ENCODE measurements around the gene SLC25A21. TPM values are rescaled to one million over a fixed set of nuclear protein-coding genes. Genes with fewer than 3 reads are reported as not detected.

Gene SLC25A21
- total RNA-seq, 1 donor from 2014 or later, result 0.91 TPM

GRCh38 chr14:36940476-36940875, 231.9 kb downstream of the SLC25A21 start:
- no peak for TF ChIP-seq CTCF (IDR thresholded peaks at IDR 0.05; ENCODE audit: partially characterized antibody, unreplicated experiment)
- Mint-ChIP-seq H3K4me3 (ENCODE audit: unreplicated experiment) (no peak overlapping the region), H3K36me3 (ENCODE audit: unreplicated experiment) (no peaks in the 10 kb centered on the region), H3K27me3 (ENCODE audit: unreplicated experiment) (peaks cover 3% of the 10 kb centered on the region), H3K9me3 (ENCODE audit: unreplicated experiment) (no peaks in the 10 kb centered on the region), H3K27ac (ENCODE audit: unreplicated experiment) (no peak overlapping the region), H3K4me1 (ENCODE audit: low read depth, unreplicated experiment) (peaks cover 10% of the 10 kb centered on the region)
- no peak for DNase-seq

GRCh38 chr14:36939265-36939664, 233.1 kb downstream of the SLC25A21 start:
- H3K36me3 Mint-ChIP-seq (ENCODE audit: unreplicated experiment), result no peaks in the 10 kb centered on the region
- TF ChIP-seq CTCF (IDR thresholded peaks at IDR 0.05; ENCODE audit: partially characterized antibody, unreplicated experiment), result no peak
- H3K4me3 Mint-ChIP-seq (ENCODE audit: unreplicated experiment), result no peak overlapping the region
- H3K4me1 Mint-ChIP-seq (ENCODE audit: low read depth, unreplicated experiment), result peaks cover 6% of the 10 kb centered on the region
- DNase-seq, result no peak
- no peak overlapping the region for H3K27ac Mint-ChIP-seq (ENCODE audit: unreplicated experiment)
- peaks cover 3% of the 10 kb centered on the region for H3K27me3 Mint-ChIP-seq (ENCODE audit: unreplicated experiment)
- H3K9me3 Mint-ChIP-seq (ENCODE audit: unreplicated experiment), result no peaks in the 10 kb centered on the region

GRCh38 chr14:36938678-36939077, 233.7 kb downstream of the SLC25A21 start:
- TF ChIP-seq CTCF (IDR thresholded peaks at IDR 0.05; ENCODE audit: partially characterized antibody, unreplicated experiment), result no peak
- no peak for DNase-seq
- Mint-ChIP-seq H3K36me3 (ENCODE audit: unreplicated experiment) (no peaks in the 10 kb centered on the region), H3K4me3 (ENCODE audit: unreplicated experiment) (no peak overlapping the region), H3K4me1 (ENCODE audit: low read depth, unreplicated experiment) (peaks cover 2% of the 10 kb centered on the region), H3K27me3 (ENCODE audit: unreplicated experiment) (peaks cover 3% of the 10 kb centered on the region), H3K9me3 (ENCODE audit: unreplicated experiment) (no peaks in the 10 kb centered on the region), H3K27ac (ENCODE audit: unreplicated experiment) (no peak overlapping the region)

- peaks cover 2% of the 10 kb centered on the region for H3K4me1 Mint-ChIP-seq (ENCODE audit: low read depth, unreplicated experiment)
- no peak for DNase-seq
- no peaks in the 10 kb centered on the region for H3K9me3 Mint-ChIP-seq (ENCODE audit: unreplicated experiment)
- no peak for TF ChIP-seq CTCF (IDR thresholded peaks at IDR 0.05; ENCODE audit: partially characterized antibody, unreplicated experiment)
- no peak overlapping the region for H3K27ac Mint-ChIP-seq (ENCODE audit: unreplicated experiment)
- H3K36me3 Mint-ChIP-seq (ENCODE audit: unreplicated experiment), result no peaks in the 10 kb centered on the region
- no peaks in the 10 kb centered on the region for H3K27me3 Mint-ChIP-seq (ENCODE audit: unreplicated experiment)
- H3K4me3 Mint-ChIP-seq (ENCODE audit: unreplicated experiment), result no peak overlapping the region
Measured at GRCh38 chr14:36935976-36936678, 236.3 kb downstream of the SLC25A21 start.

GRCh38 chr14:36934304-36934703, 238.1 kb downstream of the SLC25A21 start:
- Mint-ChIP-seq H3K9me3 (ENCODE audit: unreplicated experiment) (no peaks in the 10 kb centered on the region), H3K27ac (ENCODE audit: unreplicated experiment) (no peak overlapping the region), H3K4me3 (ENCODE audit: unreplicated experiment) (no peak overlapping the region), H3K27me3 (ENCODE audit: unreplicated experiment) (no peaks in the 10 kb centered on the region), H3K36me3 (ENCODE audit: unreplicated experiment) (no peaks in the 10 kb centered on the region), H3K4me1 (ENCODE audit: low read depth, unreplicated experiment) (peaks cover 2% of the 10 kb centered on the region)
- TF ChIP-seq CTCF (IDR thresholded peaks at IDR 0.05; ENCODE audit: partially characterized antibody, unreplicated experiment), result no peak
- no peak for DNase-seq
